ENCODE data around the gene ZNF511. TPM values are rescaled to one million over a fixed set of nuclear protein-coding genes. Genes with fewer than 3 reads are reported as not detected.
A peak's percentile ranks its signal among the peaks of the same experiment; 100 is the strongest.
"Not testable (repeated sequence)": the region's sequence is repeated elsewhere in the genome, so short reads cannot be mapped to it uniquely, and the experiment has no call there.

Gene ZNF511, protein sequence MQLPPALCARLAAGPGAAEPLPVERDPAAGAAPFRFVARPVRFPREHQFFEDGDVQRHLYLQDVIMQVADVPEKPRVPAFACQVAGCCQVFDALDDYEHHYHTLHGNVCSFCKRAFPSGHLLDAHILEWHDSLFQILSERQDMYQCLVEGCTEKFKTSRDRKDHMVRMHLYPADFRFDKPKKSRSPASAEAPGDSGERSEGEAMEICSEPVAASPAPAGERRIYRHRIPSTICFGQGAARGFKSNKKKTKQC
- 44.8 TPM for total RNA-seq
- long read RNA-seq, transcript ZNF511-202 (6 exons, 1,520 nt) = major isoform, 39 of 69 reads
- long read RNA-seq, transcript ZNF511-201 (5 exons, 2,004 nt) = minor isoform, 20 of 69 reads
- long read RNA-seq, partial matches to known transcripts = 0 of 69 reads
- long read RNA-seq, other reads (novel, unspliced or antisense) = 10 of 69 reads

DNA sequence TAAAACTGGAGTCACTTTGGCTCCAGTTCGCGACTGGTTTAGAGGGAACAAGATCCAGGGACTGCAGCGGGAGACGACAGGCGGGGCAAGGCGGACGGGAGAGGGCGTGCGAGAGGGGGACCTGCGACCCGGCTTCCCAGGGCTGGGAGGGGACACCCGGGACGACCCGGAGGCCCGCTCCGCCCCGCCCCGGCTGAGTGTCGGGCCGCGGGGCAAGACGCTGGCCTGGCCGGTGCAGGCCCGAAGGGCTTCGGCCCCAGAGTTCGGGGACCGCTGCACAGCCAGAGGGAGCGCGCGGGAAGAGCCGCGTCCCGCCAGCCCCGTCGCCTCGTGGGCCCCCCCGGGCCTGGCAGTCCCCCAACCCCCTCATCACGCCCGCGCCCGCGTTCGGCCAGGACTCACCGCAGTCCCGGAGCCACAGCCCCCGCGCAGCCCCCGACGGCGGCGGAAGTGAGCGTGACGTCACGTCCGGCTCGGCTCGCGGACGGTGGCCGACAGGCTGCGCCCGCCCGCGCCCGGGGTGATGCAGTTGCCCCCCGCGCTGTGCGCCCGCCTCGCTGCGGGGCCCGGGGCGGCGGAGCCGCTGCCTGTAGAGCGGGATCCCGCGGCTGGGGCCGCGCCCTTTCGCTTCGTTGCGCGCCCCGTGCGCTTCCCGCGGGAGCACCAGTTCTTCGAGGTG is at the start of gene ZNF511, which contains the start of gene TUBGCP2:
Gene ZNF511 (plus strand): TSS at position 494 of the 679 bp plus-strand sequence. CDS start 30 bp downstream, at position 524.
Gene TUBGCP2 (minus strand): TSS at position 452 of the 679 bp plus-strand sequence. CDS start 5,931 bp downstream, outside the sequence.
- DNase-seq (peak; percentile 93), ATAC-seq (ENCODE audit: poor library complexity) (peak; percentile 95)
- intact Hi-C loops (cut with DNase I) = no loop called here

DNA sequence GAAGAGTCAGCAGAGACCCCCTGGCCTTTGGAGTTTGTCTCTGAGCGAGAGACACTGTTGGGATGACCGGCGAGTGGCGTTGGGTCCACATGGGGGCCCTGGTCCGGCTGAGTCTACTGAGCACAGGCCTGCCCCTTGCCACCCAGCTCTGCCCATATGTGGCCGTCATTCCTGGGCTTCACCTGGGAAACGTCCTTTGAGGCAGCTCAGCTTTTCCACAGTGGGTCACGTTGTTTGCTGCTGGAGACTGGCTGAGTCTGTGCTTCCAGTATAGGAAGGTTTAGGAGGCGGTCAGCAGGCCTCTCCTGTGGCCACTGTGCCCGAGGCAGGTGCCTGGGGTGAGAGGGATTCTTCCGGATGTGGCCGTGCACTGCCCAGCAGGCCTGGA is 49.1 kb upstream of the ZNF511 start:
- intact Hi-C loops (cut with DNase I) = no loop called here
- DNase-seq = no peak
- no peak for ATAC-seq (ENCODE audit: poor library complexity)

DNA sequence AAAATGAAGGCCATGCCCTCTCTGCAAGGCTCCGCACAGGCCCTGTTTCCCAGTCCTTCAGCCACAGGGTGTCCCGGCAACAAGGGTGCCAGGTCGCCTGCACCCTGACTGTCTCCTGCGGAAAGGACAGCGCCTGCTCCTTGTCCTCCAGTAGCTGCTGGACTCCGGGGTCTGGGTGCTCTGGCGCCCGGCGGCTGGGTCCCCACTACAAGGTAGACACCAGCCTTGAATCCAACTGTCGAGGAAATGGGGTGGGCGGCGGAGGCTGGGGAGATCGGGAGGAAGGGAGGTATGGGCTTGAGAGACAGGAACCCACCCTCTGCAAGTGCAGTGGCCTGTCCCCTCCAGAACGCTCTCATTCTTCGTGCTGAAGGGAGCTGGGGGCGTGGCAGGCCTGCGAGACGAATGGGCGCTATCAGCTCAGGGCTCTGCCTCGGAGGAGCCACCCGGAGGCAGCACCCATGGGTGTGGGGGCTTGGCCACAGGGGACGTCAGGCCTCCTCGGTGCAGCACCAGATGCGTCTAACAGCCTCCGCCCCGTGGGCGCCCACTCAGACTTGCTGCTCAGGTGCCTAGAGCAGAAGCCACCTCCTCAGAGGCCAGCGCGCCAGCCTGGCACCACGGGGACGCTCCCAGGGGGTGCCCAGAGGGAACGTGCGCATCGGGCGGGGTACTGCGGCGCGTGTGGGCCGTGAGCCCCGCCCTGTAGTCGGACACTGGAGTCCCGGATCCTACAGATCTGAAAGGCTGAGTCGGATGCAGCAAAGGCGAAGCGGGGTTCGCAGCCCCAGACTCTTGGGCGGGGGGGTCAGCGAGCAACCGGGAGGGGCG is 47.6 kb upstream of the ZNF511 start:
- ATAC-seq (ENCODE audit: poor library complexity) (peak; percentile 68), DNase-seq (peak; percentile 80)
- intact Hi-C loops (cut with DNase I) = no loop called here

DNA sequence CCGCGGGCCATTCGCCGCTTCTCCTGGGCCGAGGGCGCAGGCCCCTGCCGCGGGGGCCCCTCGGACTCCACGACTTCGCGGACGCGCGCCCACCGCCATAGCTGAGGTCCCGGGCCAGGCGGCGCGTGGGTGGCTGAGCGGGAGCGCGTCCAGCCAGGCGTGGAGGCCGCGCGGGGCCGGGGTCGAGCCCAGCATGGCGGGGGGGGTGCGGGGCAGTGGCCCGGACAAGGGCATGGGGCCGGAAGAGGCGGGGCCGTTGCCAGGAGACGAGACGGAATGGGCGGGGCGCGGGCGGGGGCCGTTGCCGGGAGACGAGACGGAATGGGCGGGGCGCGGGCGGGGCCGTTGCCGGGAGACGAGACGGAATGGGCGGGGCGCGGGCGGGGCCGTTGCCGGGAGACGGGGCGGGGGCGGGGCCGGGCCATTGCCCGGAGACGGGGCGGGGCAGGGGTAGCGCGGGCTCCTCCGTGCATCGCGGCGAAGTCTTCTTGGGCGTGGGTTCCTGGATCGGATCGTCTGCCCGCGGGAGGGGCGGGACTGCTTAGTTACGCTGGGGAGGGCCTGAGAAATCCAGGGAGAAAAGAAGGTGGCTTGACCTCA is 46.9 kb upstream of the ZNF511 start:
- intact Hi-C loops (cut with DNase I) = no loop called here
- peak; percentile 88 for ATAC-seq (ENCODE audit: poor library complexity)

DNA sequence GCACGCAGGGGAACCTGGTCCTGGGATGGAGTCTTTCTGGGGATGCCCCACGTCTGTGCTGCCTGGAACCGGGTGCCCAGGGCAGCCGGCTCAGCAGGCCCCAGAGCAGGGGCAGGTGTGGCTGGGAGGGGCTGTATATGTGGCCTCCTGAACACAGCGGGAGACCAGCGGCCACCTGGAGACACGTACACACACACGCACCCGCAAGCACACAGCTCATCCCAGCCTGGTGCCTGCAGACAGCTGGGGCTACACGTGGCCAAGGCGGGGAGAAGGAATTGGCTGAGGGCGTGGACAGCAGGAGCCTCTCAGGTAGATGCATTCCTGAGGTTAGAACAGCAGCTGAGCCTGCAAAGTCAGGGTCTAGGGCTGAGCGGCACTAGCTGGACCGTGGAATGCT is 46.0 kb upstream of the ZNF511 start:
- no peak for ATAC-seq (ENCODE audit: poor library complexity)
- intact Hi-C loops (cut with DNase I) = no loop called here

More for the DNA sequence above, 46.9 kb upstream of the ZNF511 start:
- peak; percentile 95 for DNase-seq

DNA sequence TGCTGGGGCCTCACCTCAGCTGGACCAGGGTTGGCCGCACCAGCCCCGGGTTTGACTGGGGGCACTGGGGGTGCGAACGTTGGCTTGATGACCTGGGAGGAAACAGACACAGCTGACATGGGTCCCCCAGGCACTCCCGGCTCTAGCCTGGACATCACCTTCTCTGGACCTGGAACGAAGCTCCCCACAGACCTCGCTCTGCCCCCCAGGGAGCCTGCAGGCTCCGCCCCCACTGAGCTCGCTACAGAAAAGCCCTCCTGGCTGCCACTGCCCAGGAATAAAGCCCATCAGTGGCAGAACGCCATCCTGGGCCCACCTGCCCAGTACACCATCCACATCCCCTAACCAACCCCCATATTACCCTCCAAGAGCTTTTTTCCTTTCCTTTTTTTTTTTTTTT is 45.0 kb upstream of the ZNF511 start:
- ATAC-seq (ENCODE audit: poor library complexity) (no peak), DNase-seq (no peak)
- intact Hi-C loops (cut with DNase I) = no loop called here

More for the DNA sequence above, 46.0 kb upstream of the ZNF511 start:
- no peak for DNase-seq

DNA sequence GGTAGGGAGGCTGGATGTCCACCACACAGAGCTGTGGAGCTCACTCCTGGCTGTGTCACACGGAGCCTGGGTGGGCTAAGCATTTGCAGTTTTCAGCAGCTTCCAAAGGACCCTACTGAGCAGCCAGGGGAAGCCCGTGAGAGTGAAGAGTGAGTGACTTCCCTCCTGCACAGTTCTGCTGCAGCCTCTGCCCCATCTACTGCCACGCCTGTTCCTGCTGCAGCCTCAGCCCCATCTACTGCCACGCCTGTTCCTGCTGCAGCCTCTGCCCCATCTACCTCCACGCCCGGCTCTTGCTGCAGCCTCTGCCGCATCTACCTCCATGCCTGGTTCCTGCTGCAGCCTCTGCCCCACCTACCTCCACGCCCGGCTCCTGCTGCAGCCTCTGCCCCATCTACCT is 44.3 kb upstream of the ZNF511 start:
- intact Hi-C loops (cut with DNase I) = no loop called here
- ATAC-seq (ENCODE audit: poor library complexity) (no peak), DNase-seq (peak; percentile 67)

DNA sequence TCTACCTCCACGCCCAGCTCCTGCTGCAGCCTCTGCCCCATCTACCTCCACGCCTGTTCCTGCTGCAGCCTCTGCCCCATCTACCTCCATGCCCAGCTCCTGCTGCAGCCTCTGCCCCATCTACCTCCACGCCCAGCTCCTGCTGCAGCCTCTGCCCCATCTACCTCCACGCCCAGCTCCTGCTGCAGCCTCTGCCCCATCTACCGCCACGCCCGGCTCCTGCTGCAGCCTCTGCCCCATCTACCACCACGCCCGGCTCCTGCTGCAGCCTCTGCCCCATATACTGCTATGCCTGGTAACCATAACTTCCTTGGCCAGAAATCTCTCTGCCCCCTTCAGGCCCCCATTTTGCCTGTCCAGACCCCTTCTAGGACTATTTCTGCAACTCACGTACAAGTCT is 43.7 kb upstream of the ZNF511 start:
- intact Hi-C loops (cut with DNase I); DNase-seq; ATAC-seq (ENCODE audit: poor library complexity): not testable (repeated sequence)

DNA sequence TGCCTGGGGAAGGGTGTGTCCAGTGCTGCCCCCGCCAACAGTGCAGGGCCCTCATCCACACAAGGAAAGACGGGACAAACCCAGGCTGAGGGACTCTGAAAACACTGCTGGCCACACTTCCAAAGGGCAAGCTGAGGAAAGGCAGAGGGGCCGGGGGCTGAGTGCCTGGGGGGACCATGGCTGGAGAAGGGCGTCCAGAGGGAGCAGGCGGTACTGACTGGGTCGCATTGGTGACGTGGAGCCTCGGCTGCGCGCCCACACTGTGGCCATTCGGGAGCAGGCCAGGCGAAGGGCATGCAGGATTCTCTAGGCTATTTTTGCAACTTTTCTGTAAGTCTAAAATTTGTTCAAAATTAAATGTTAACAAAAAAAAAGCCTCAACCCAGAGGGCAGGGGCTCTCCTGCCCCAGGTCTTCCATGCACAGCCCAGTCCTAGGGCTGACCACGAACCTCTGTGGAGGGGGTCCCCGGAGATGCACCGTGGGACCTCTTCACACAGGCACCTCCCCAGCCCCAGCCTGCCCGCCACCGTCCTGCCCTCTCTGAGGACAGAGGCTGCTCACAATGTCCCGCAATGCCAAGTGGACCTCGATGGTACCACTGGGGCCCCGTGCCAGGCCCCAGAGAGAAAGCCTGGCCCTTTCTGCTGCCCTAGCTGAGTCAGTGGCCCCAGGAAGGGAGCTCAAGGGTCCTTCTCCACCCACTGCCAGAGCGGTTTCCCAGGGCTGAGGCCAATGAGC is 42.5 kb upstream of the ZNF511 start:
- ATAC-seq (ENCODE audit: poor library complexity) = no peak
- intact Hi-C loops (cut with DNase I) = no loop called here
- no peak for DNase-seq

DNA sequence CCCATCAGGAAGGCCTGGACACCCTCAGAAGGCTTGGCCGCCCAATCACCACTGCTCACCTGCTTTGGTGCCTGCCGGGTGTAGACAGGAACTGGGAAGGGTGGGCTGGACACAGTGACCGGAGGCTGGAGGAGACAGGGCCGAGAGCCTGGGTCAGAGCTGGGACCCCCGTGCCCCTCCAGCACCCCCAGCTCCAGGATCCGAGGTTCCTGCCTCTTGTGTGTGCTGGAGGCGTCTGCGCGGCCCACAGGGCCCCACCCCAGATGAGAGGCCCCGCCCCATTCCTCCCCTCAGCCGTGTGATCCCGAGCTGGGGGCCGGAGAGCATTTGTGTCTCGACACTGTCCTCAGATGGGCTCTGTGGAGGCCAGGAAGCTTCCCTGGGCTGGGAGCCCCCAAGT is 41.4 kb upstream of the ZNF511 start:
- ATAC-seq (ENCODE audit: poor library complexity) = no peak
- intact Hi-C loops (cut with DNase I) = no loop called here

DNA sequence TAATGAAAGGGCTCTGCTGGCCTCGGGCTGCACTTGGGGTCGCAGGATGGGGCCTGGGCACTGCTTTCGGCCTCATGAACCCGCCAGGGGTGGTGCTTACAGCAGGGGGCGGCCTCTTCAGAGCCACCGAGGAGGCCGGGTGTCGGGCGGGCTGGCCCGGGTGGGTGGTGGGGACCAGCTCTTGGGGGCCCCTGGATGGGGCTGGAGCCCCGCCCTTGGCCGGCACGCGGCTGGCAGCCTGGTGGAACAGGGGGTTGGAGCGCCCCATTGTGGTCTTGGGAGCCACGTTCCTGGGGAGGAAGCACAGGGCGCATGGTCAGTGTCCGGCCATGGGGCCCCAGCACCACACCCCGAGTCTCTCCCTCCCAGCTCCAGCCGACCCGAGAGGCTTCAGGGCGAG is 40.9 kb upstream of the ZNF511 start:
- ATAC-seq (ENCODE audit: poor library complexity) (no peak), DNase-seq (no peak)
- intact Hi-C loops (cut with DNase I) = no loop called here

More for the DNA sequence above, 41.4 kb upstream of the ZNF511 start:
- DNase-seq = no peak

DNA sequence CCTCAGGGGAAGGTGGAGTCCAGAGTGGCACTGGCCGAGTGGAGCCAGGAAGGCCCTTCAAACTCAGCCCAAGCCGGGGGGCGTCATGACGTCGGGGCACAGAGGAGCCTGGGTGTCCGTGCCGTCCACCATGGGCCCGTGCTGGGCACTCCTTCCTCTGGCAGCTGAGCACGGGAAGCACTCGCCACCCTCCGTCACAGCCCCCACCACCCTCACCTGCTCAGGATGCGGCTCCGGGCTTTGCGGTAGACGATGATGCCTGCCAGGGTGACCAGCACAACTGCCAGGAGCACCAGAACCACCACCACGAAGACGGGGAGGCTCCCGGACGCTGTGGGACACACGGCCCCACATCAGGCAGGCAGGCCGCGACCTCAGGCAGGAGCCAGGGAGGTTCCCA is 40.2 kb upstream of the ZNF511 start:
- no peak for DNase-seq
- intact Hi-C loops (cut with DNase I) = no loop called here

DNA sequence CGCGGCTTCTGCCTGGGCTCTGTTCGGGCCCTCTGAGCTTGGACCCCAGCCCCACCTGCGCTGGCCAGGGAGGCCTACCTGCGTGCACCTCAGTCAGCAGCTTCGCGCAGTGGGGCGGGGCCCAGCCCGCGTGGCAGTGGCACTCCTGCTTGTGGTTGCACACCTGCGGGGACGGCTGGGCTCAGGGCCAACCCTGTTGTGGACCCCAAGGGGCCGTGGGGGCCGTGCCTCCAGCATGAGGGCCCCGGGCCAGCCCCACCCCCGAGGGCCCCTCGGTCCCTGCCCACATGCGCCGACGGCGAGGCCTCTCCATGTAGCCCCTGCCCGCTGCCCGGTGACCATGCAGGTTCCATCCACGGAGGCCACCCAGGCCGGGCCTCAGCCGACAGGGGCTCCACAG is 39.3 kb upstream of the ZNF511 start:
- no peak for ATAC-seq (ENCODE audit: poor library complexity)
- intact Hi-C loops (cut with DNase I) = no loop called here
- no peak for DNase-seq

More for the DNA sequence above, 40.2 kb upstream of the ZNF511 start:
- no peak for ATAC-seq (ENCODE audit: poor library complexity)

DNA sequence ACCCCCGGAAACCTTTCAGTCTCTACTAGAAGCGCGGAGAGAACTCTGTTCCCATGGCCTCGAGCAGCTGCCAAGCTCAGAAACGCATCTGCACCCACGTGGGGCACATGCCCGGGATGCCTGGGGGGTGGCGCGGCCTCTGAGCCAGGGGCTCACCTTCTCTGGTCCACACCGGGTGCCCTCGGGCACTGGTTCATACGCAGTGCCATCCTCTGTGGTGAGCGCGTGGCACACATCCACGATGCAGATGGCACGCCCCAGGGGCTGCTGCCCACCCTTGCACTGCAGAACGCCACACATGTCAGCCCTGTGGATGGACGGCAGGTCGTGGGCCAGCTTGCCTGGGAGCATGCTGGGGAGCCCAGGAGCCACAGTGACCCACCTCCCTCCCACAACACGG is 38.5 kb upstream of the ZNF511 start:
- intact Hi-C loops (cut with DNase I) = no loop called here
- no peak for DNase-seq
- ATAC-seq (ENCODE audit: poor library complexity) = no peak

DNA sequence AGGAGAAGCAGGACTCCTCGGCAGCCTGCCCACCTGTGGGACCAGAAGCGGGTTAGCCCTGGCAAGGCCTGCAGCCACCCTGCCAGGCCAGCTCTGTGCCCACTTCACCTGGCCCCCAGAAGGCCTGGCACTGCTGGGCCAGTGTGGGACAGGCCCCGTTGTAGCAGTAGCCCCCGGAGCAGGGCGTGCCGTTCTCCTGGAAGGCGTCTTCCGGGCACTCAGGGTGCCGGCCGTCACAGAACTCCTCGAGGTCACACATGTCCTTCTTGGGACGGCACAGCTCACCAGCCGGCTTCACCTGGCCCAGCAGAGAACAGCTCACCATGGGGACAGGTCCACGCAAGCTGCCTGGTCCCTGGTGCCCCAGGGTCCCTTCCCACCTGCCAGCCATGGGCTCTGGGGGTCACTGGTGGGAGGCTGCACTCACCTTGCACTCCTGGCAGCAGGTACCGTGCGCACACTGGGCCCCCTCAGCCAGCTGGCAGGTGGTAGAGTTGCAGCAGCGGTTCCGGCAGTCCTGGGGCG is 37.9 kb upstream of the ZNF511 start:
- no peak for DNase-seq
- ATAC-seq (ENCODE audit: poor library complexity) = no peak
- intact Hi-C loops (cut with DNase I) = no loop called here

DNA sequence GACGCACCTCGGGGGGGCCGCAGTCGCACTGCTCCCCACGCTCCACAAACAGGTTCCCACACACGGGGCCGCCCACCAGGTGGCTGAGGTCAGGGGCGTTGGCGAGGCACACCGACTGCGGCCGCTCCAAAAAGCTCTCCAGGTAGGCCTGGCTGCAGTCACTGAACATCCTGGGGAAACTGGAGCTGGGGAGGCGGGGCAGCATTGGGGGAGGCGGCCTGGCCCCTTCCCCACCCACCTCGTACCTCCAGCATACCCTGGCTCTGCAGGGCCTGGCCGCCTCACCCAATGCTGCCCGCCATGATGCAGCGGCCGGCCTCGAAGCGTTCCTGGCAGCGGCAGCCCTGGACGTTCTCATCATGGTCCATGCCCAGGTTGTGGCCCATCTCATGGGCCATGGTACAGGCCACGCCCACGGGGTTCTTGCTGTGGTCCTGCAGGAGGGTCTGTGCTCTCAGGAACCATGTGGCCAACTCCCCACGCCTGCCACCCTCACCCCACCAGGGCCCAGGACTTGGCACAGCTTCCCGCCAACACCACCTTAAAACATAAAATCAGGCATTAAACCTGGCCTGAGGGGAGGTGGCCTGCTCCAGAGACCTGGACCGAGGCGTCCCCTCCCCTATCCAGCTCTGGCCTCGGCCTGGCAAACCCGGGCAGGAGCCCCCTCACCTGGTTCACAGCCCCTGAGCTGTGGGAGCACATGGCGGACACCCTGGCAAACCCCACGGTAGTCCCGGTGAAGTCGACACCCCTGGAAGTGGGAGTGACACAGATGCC is 37.0 kb upstream of the ZNF511 start:
- ATAC-seq (ENCODE audit: poor library complexity) = no peak
- intact Hi-C loops (cut with DNase I) = no loop called here
- no peak for DNase-seq

DNA sequence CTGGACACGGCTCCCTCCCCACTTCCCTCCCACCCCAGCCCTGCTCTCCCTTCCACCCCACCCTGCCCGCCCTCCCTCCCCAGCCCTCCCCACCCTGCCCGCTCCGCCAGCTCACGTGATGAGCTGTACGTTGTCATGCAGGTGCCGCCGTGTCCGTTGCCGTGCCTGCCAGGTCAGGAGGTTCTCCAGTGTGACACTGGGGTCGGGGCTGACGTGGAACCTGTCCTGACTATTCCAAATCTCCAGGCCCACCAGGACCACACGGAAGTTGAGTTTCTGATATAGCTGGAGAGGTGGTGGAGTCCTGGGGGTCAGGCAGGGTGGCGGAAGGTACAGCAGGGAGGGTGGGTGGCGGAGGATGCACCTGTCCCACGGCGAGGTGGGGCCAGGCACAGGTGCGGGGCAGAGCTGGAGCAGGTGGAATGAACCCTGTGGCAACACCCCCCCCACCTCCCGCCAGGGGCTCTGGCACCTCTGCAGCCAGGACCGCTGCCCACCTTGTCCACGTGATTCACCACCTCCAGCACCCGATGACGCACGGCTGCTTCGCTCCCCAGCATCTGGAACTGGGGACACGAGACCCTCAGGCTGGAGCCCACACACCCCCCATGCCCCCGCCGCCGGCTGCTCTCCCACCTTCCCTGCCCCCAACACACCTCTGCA is 36.3 kb upstream of the ZNF511 start:
- ATAC-seq (ENCODE audit: poor library complexity) (no peak), DNase-seq (no peak)
- intact Hi-C loops (cut with DNase I) = no loop called here

All from Right ventricle myocardium superior (tissue), 1 donor.